Activated T-helper 2 cell treated with anti-CD3 and anti-CD28 coated beads, Interferon-gamma antibody, Interleukin-2, Interleukin-4, amounts not matched to agents 10 μg/mL and 5 μg/mL and 100 μg/mL, durations not matched to agents 14 hours and 24 hours and 36 hours (primary cell): Measurements from ENCODE around the gene AGAP1. TPM values are rescaled to one million over a fixed set of nuclear protein-coding genes. Genes with fewer than 3 reads are reported as not detected.

Experiments used
- DNase-seq: peaks from one replicate; pipeline ENCODE4 v3.0.0; 2021; ENCODE audit warnings: low spot score
- H3K27ac Mint-ChIP-seq: one replicate; pipeline ENCODE4 v1.8.0; 2021; ENCODE audit warnings: mixed read lengths
- H3K27me3 Mint-ChIP-seq: one replicate; pipeline ENCODE4 v1.8.0; 2021; ENCODE audit warnings: low read depth, mixed read lengths
- H3K36me3 Mint-ChIP-seq: one replicate; pipeline ENCODE4 v1.8.0; 2021; ENCODE audit warnings: low read depth, mixed read lengths
- H3K4me1 Mint-ChIP-seq: one replicate; pipeline ENCODE4 v1.8.0; 2021; ENCODE audit warnings: low read depth, mixed read lengths
- H3K4me3 Mint-ChIP-seq: one replicate; pipeline ENCODE4 v1.8.0; 2021; ENCODE audit warnings: low read depth, mild to moderate bottlenecking, moderate library complexity, mixed read lengths
- H3K9me3 Mint-ChIP-seq: one replicate; pipeline ENCODE4 v1.8.0; 2021; ENCODE audit warnings: mixed read lengths
- intact Hi-C: fragments of 100-400 bp; cut with micrococcal nuclease; formaldehyde crosslinking; loops from one replicate; pipeline ENCODE4 v1.15.1; 2023
- total RNA-seq: library from RNA; stranded (reverse); gene quantifications from 2 replicates; pipeline ENCODE4 v1.2.3, GENCODE V29; 2022

The AGAP1 gene
- total RNA-seq, 1 donor from 2014 or later, result 1.8 TPM

- Mint-ChIP-seq H3K9me3 (no peaks in the 10 kb centered on the region), H3K4me1 (no peaks in the 10 kb centered on the region), H3K27me3 (no peaks in the 10 kb centered on the region), H3K4me3 (no peak overlapping the region), H3K36me3 (no peaks in the 10 kb centered on the region), H3K27ac (no peak overlapping the region)
- intact Hi-C loops, result no loop called here
- no peak for DNase-seq
Observed at GRCh38 chr2:235851828-235852525, 358.1 kb downstream of the AGAP1 start.

- H3K36me3 Mint-ChIP-seq, result no peaks in the 10 kb centered on the region
- H3K9me3 Mint-ChIP-seq, result no peaks in the 10 kb centered on the region
- no peaks in the 10 kb centered on the region for H3K27me3 Mint-ChIP-seq
- no peak for DNase-seq
- no peak overlapping the region for H3K27ac Mint-ChIP-seq
- H3K4me1 Mint-ChIP-seq, result no peaks in the 10 kb centered on the region
- H3K4me3 Mint-ChIP-seq, result no peak overlapping the region
- intact Hi-C loops, result no loop called here
Observed at GRCh38 chr2:235852526-235852920, 358.7 kb downstream of the AGAP1 start.

- H3K36me3 Mint-ChIP-seq, result no peaks in the 10 kb centered on the region
- H3K9me3 Mint-ChIP-seq, result no peaks in the 10 kb centered on the region
- H3K4me1 Mint-ChIP-seq, result no peaks in the 10 kb centered on the region
- intact Hi-C loops, result no loop called here
- H3K27me3 Mint-ChIP-seq, result no peaks in the 10 kb centered on the region
- DNase-seq, result no peak
- H3K4me3 Mint-ChIP-seq, result no peak overlapping the region
- H3K27ac Mint-ChIP-seq, result no peak overlapping the region
Observed at GRCh38 chr2:235854276-235854675, 360.4 kb downstream of the AGAP1 start.

- H3K4me1 Mint-ChIP-seq, result no peaks in the 10 kb centered on the region
- H3K27me3 Mint-ChIP-seq, result no peaks in the 10 kb centered on the region
- H3K9me3 Mint-ChIP-seq, result no peaks in the 10 kb centered on the region
- no peak overlapping the region for H3K27ac Mint-ChIP-seq
- H3K4me3 Mint-ChIP-seq, result no peak overlapping the region
- no peak for DNase-seq
- intact Hi-C loops, result no loop called here
- no peaks in the 10 kb centered on the region for H3K36me3 Mint-ChIP-seq
Observed at GRCh38 chr2:235855011-235855410, 361.2 kb downstream of the AGAP1 start.

GRCh38 chr2:235856151-235856854, 362.5 kb downstream of the AGAP1 start:
- H3K4me3 Mint-ChIP-seq, result no peak overlapping the region
- H3K27me3 Mint-ChIP-seq, result no peaks in the 10 kb centered on the region
- H3K9me3 Mint-ChIP-seq, result no peaks in the 10 kb centered on the region
- intact Hi-C loops, result no loop called here
- H3K27ac Mint-ChIP-seq, result no peak overlapping the region
- H3K4me1 Mint-ChIP-seq, result no peaks in the 10 kb centered on the region
- DNase-seq, result no peak
- H3K36me3 Mint-ChIP-seq, result no peaks in the 10 kb centered on the region

GRCh38 chr2:235857598-235857997, 363.8 kb downstream of the AGAP1 start:
- Mint-ChIP-seq H3K9me3 (no peaks in the 10 kb centered on the region), H3K4me1 (no peaks in the 10 kb centered on the region), H3K4me3 (no peak overlapping the region), H3K27ac (no peak overlapping the region), H3K27me3 (no peaks in the 10 kb centered on the region), H3K36me3 (no peaks in the 10 kb centered on the region)
- DNase-seq, result no peak
- intact Hi-C loops, result no loop called here

GRCh38 chr2:235858881-235859280, 365.0 kb downstream of the AGAP1 start:
- intact Hi-C loops, result no loop called here

GRCh38 chr2:235859651-235860050, 365.8 kb downstream of the AGAP1 start:
- Mint-ChIP-seq H3K4me1 (no peaks in the 10 kb centered on the region), H3K9me3 (no peaks in the 10 kb centered on the region), H3K36me3 (no peaks in the 10 kb centered on the region), H3K4me3 (no peak overlapping the region), H3K27ac (no peak overlapping the region), H3K27me3 (peaks cover 3% of the 10 kb centered on the region)
- intact Hi-C loops, result no loop called here
- DNase-seq, result no peak

More at GRCh38 chr2:235858881-235859280, 365.0 kb downstream of the AGAP1 start:
- Mint-ChIP-seq H3K27ac (no peak overlapping the region), H3K4me3 (no peak overlapping the region), H3K9me3 (no peaks in the 10 kb centered on the region), H3K4me1 (no peaks in the 10 kb centered on the region), H3K27me3 (peaks cover 2% of the 10 kb centered on the region), H3K36me3 (no peaks in the 10 kb centered on the region)
- DNase-seq, result no peak

- intact Hi-C loops, result no loop called here
- peaks cover 5% of the 10 kb centered on the region for H3K27me3 Mint-ChIP-seq
- H3K27ac Mint-ChIP-seq, result no peak overlapping the region
- H3K9me3 Mint-ChIP-seq, result no peaks in the 10 kb centered on the region
- H3K36me3 Mint-ChIP-seq, result no peaks in the 10 kb centered on the region
- H3K4me1 Mint-ChIP-seq, result no peaks in the 10 kb centered on the region
- H3K4me3 Mint-ChIP-seq, result no peak overlapping the region
- DNase-seq, result no peak
Observed at GRCh38 chr2:235860111-235860510, 366.3 kb downstream of the AGAP1 start.

GRCh38 chr2:235860871-235861270, 367.0 kb downstream of the AGAP1 start:
- intact Hi-C loops, result no loop called here
- Mint-ChIP-seq H3K36me3 (no peaks in the 10 kb centered on the region), H3K4me1 (no peaks in the 10 kb centered on the region), H3K9me3 (no peaks in the 10 kb centered on the region), H3K27me3 (peaks cover 7% of the 10 kb centered on the region), H3K27ac (no peak overlapping the region), H3K4me3 (no peak overlapping the region)
- no peak for DNase-seq

GRCh38 chr2:235861383-235861782, 367.5 kb downstream of the AGAP1 start:
- H3K36me3 Mint-ChIP-seq, result no peaks in the 10 kb centered on the region
- H3K4me3 Mint-ChIP-seq, result no peak overlapping the region
- intact Hi-C loops, result no loop called here
- DNase-seq, result no peak
- peaks cover 8% of the 10 kb centered on the region for H3K27me3 Mint-ChIP-seq
- no peaks in the 10 kb centered on the region for H3K9me3 Mint-ChIP-seq
- no peak overlapping the region for H3K27ac Mint-ChIP-seq
- H3K4me1 Mint-ChIP-seq, result no peaks in the 10 kb centered on the region

- Mint-ChIP-seq H3K27ac (no peak overlapping the region), H3K27me3 (peaks cover 8% of the 10 kb centered on the region), H3K9me3 (no peaks in the 10 kb centered on the region), H3K36me3 (no peaks in the 10 kb centered on the region), H3K4me3 (no peak overlapping the region), H3K4me1 (no peaks in the 10 kb centered on the region)
- DNase-seq, result no peak
- intact Hi-C loops, result no loop called here
Observed at GRCh38 chr2:235863414-235863813, 369.6 kb downstream of the AGAP1 start.

- Mint-ChIP-seq H3K4me1 (no peaks in the 10 kb centered on the region), H3K36me3 (no peaks in the 10 kb centered on the region), H3K9me3 (no peaks in the 10 kb centered on the region), H3K27me3 (peaks cover 8% of the 10 kb centered on the region), H3K27ac (no peak overlapping the region), H3K4me3 (no peak overlapping the region)
- intact Hi-C loops, result no loop called here
- no peak for DNase-seq
Observed at GRCh38 chr2:235864302-235864701, 370.5 kb downstream of the AGAP1 start.
